ENCODE measurements around the gene SLAMF1. TPM values are rescaled to one million over a fixed set of nuclear protein-coding genes. Genes with fewer than 3 reads are reported as not detected.

SLAMF1 gene
- total and polyA plus RNA-seq, 2 of the 13 experiments (the other 11 are each of a cell fraction or from before 2014, with no cell fraction given): not detected

GRCh38 chr1:160657250-160657781 lies 10.5 kb upstream of the SLAMF1 start:
- H3K4me3 ChIP-seq (replicated peaks in 1 of 3; ENCODE audit: insufficient read depth in 1 of 3, low read depth in 2 of 3, low read length in 3 of 3): no peak overlapping the region
- H3K27ac ChIP-seq (ENCODE audit: extremely low read length, insufficient read depth, low read length): no peak overlapping the region
- no peak overlapping the region for H2AFZ ChIP-seq (ENCODE audit: low read length)
- H3K27me3 ChIP-seq (ENCODE audit: control insufficient read depth in 1 of 2, insufficient read depth in 2 of 2, low read length in 2 of 2): peaks cover 0 to 1% of the 10 kb centered on the region in 2 experiments; a peak in 1 of 5 replicates
- POLR2A ChIA-PET: no interaction called here
- H3K4me1 ChIP-seq (ENCODE audit: insufficient read depth, low read length): no peaks in the 10 kb centered on the region
- CTCF ChIA-PET (ENCODE audit: low intra/inter-chr PET ratio, low total read pairs): no interaction called here
- FAIRE-seq: no peak
- H4K20me1 ChIP-seq (ENCODE audit: insufficient read depth, low read length): no peaks in the 10 kb centered on the region; the same call in 1 of the 2 replicates
- H3K9ac ChIP-seq (ENCODE audit: insufficient read depth, low read depth, low read length): no peak overlapping the region
- H3K79me2 ChIP-seq (ENCODE audit: insufficient read depth, low read length): no peaks in the 10 kb centered on the region
- WGBS (ENCODE audit: low lambda C conversion rate): 9% methylated on average over 5 of the region's 5 CpGs
- in situ Hi-C loops (cut with HindIII; ENCODE audit: extremely low pct_ligation_motif_present, low pct_unique_long_range_greater_than_20kb): no loop called here
- DNase-seq (ENCODE audit: low spot score): no peak
- H3K9me3 ChIP-seq (ENCODE audit: low read length): no peaks in the 10 kb centered on the region
- H3K4me2 ChIP-seq (ENCODE audit: low read depth, low read length): no peak overlapping the region
- BruUV-seq (replicated peaks): no TSS peak
- intact Hi-C loops (cut with micrococcal nuclease; ENCODE audit: unreplicated experiment): no loop called here
- no peaks in the 10 kb centered on the region for H3K36me3 ChIP-seq (replicated peaks in 1 of 2; ENCODE audit: control insufficient read depth in 1 of 2, insufficient read depth in 2 of 2, low read length in 2 of 2)
- ATAC-seq: no peak
- TF ChIP-seq KIAA2018 (CRISPR knock-in tag; IDR thresholded peaks at IDR 0.05; ENCODE audit: borderline replicate concordance): no peak
- TF ChIP-seq ZNF281 (CRISPR knock-in tag; IDR thresholded peaks at IDR 0.05; ENCODE audit: borderline replicate concordance): no peak
- no peak for TF ChIP-seq CHCHD3 (CRISPR knock-in tag; IDR thresholded peaks at IDR 0.05)
- TF ChIP-seq RCOR2 (CRISPR knock-in tag; IDR thresholded peaks at IDR 0.05): no peak
- TF ChIP-seq ZNF766 (CRISPR knock-in tag; IDR thresholded peaks at IDR 0.05; ENCODE audit: borderline replicate concordance): no peak
